ENCODE results near the gene LAD1. TPM values are rescaled to one million over a fixed set of nuclear protein-coding genes. Genes with fewer than 3 reads are reported as not detected.
A peak's percentile ranks its signal among the peaks of the same experiment; 100 is the strongest.

LAD1 gene
- total RNA-seq, 1 donor from 2014 or later: 27.8 TPM

GRCh38 chr1:201393076-201393475, 6.0 kb downstream of the LAD1 start:
- DNase-seq (ENCODE audit: low spot score): no peak
- no peak for ATAC-seq

DNA sequence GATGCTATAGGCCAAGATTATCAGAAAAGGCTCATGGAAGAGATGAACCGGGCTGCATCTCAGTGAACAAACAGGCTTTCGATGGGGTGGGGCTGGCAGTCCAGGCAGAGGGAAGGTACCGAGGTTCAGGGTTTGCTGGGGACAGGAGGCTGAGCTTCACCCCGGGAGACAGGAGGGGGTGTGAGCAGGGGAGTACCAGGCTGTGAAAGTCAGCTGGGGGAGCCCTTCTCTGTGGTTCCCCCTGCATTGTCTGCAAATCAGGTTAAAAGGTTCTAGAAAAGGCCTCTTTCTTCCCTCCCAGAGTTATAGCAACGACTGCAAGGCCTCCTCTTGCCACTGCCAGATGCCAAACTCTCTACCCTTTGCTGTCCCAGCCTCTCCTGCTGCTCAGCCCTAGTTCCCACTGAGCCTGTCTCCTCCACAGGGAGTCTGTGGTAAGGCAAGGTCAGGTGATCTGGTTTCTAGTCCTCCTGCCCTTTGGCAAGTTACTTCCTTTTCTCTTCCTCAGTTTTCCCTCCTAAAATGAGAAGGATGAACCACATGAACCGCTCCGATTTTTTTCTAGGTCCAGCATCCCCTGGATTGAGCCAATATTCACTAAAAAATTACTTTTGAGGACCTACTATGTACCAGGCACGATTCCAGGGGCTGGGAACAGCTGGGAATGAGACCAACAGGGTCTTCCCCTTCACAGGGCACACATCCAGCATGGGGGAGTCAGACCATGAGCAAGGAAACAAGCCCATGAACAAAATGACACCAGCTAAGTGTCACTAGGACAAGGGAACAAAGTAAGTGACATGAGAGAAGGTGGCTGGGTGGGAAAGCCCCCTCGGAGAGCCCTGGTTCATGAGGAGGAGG, 7.2 kb downstream of the LAD1 start:
- no peak for ATAC-seq
- no peak for DNase-seq (ENCODE audit: low spot score)

DNA sequence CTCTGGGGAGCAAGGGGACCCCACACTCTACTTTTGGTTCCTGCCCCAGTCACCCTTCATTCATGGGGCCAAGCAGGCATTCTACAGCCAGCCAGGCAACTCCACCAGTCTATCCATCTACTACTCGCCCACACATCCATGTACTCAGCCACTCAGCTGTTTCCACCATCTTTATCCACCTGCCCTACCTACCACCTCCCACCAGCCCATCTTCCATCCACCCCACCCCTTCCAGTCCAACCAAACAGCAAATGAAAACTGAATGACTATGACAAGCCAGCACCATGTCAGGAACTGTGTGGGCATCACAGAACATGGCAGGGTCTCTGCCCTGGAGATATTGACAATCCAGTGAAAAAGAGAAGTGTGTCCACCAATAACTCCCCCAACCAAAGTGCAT, 7.9 kb downstream of the LAD1 start:
- ATAC-seq: no peak
- DNase-seq (ENCODE audit: low spot score): no peak

DNA sequence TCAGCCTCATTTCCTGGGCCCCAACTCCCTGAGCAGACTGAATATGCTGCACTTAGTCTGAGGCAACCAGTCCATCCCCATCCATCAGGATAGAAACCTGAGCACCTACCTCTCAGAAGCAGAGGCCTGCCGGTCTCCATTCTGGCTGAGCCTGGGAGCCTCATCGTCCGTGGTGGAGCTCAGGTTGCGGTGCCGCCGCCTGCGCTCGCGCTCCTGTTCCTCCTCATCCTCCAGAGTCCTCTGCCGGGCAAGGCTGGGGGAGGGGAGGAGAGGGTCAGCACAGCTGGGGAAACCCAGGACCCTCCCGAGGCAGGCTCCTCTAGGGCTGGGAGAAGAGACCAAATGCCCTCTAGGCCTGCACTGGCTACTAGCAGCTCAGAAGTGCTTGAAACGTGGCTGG, 10.1 kb downstream of the LAD1 start:
- ATAC-seq: no peak
- no peak for DNase-seq (ENCODE audit: low spot score)

DNA sequence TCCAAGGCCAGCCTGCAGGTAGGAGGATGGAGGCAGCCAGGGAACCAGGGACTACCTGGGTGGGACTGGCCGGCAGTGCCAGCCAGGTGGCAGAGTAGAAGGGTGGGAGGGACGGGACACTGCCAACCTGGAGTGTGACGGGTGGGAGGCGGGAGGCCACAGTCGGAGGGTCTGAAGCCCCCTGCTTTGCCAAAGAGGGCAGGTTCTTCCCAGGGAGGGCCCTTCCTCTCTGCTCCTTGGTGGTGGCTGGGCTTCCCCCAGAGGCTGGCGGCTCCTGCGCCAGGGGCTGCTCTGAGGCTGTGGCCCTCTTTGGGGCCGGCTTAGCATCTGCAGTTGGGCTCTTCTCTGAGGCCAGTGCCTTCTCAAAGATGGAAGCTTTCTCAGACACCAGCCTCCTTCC, 12.9 kb downstream of the LAD1 start:
- ATAC-seq (no peak), DNase-seq (ENCODE audit: low spot score) (no peak)

- ATAC-seq (peak; percentile 87), DNase-seq (ENCODE audit: low spot score) (peak; percentile 74)
Observed at GRCh38 chr1:201385299-201385891, 13.7 kb downstream of the LAD1 start.

- ATAC-seq: no peak
Observed at GRCh38 chr1:201384406-201384782, 14.7 kb downstream of the LAD1 start.

DNA sequence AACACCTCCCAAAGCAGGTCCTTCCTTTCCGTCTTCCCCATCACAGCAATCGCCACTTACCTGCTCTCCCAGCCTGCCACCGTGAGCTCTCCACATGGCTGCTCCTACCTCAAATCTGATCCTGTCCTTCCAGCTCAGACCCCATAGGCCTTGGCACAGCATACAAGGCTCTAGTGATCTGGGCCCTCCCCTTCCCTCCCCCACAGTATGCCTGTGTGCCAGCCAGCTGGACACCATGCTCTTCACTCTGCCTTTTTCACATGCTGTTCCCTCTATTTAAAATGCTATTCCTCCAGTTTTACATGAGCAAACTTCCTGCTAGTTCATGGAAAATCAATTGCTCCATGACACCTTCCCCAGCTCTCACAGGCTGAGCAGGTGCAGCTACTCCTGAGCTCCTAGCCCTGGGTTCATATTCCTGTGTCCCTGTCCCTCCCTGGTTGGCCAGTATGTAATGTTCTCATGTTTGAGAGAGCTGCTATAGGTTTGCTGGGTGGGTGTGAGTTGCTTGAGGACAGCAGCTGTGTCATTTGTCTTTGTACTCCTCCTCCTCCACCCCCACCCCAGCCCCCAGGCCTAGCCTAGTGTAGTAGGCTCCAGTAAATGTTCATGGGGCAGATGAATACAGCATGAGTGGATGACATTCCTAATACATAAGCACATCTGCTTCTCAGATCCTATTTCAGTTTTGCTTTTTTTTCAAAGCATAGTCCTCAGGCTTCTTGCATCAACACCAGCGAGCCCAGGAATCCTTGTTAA, 15.3 kb downstream of the LAD1 start:
- ATAC-seq: no peak
- no peak for DNase-seq (ENCODE audit: low spot score)

More at GRCh38 chr1:201384406-201384782, 14.7 kb downstream of the LAD1 start:
- DNase-seq (ENCODE audit: low spot score): no peak

DNA sequence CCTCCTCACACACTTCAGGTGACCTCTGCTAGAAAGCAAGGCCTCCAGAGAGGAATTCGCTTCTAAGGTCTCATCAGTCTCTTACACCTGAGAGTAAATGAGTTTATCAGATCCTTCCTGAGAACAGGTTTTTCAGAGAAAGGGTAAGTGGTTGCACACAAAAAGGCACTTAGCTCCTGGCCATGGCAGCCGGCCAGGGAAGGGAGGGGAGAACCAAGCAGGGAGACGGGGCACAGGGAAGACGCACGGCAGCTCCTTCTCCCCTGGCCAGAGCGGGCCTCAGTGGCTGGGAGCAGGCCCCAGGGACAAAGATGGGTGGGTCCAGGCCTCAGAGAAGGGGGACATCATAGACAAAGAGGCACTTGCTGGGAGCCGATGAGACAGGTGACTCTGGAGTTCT, 18.0 kb downstream of the LAD1 start:
- ATAC-seq (no peak), DNase-seq (ENCODE audit: low spot score) (no peak)

DNA sequence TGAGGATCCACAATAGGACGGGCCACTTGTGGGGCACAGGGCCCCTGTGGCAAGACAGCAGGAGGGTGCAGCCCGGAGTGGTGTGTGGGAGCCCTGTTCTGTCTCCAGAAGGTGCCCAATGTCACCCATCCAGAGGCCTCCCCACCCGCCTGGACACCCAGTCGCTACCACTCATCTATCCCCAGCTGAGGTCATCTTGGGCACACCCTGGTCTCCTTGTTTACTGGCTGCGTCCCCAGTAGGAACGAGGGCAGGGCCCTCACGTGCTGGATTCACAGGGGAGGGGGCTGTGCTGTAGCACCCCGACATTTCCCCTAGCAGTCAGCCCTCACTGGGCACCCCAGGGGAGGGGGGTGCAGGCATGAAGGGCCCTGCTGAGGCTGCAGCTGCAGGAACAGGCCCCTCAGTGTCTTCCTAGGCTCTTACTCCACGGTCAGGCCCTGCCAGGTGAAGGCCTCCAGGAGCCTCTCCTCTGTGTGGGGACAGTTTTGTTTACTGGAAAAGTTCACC, 19.3 kb downstream of the LAD1 start:
- peak; percentile 23 for ATAC-seq
- DNase-seq (ENCODE audit: low spot score): no peak

GRCh38 chr1:201378804-201379203, 20.3 kb downstream of the LAD1 start:
- ATAC-seq (peak; percentile 34), DNase-seq (ENCODE audit: low spot score) (no peak)

- ATAC-seq: no peak
- no peak for DNase-seq (ENCODE audit: low spot score)
Observed at GRCh38 chr1:201377611-201378092, 21.5 kb downstream of the LAD1 start, which contains the start of gene TNNT2. TSS of gene TNNT2 (minus strand) at chr1:201377680. CDS start at chr1:201373254, 4,426 bp downstream.

- peak; percentile 39 for ATAC-seq
- no peak for DNase-seq (ENCODE audit: low spot score)
Observed at GRCh38 chr1:201376464-201377374, 22.4 kb downstream of the LAD1 start.

GRCh38 chr1:201376107-201376463, 23.0 kb downstream of the LAD1 start:
- DNase-seq (ENCODE audit: low spot score): no peak
- ATAC-seq: no peak

DNA sequence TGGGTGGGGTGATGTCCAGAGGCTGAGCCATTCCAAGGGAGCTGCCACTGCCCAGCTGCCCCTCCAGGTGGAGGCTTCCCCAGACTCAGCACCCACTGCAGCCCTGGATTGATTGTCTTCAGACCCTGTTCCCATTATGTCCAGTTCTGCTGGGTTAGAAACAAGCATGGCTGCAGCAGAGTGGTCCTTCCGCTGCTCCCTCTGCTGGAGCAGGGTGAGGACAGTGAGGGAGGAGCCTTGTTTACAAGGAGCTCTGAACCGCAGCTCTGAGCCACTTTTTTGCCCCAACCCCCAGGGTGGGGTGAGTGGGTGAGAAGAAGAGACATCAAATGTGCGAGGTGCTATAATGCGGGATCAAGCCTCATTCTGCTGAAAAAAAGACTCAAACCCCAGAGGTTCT, 24.0 kb downstream of the LAD1 start:
- DNase-seq (ENCODE audit: low spot score): no peak
- no peak for ATAC-seq

DNA sequence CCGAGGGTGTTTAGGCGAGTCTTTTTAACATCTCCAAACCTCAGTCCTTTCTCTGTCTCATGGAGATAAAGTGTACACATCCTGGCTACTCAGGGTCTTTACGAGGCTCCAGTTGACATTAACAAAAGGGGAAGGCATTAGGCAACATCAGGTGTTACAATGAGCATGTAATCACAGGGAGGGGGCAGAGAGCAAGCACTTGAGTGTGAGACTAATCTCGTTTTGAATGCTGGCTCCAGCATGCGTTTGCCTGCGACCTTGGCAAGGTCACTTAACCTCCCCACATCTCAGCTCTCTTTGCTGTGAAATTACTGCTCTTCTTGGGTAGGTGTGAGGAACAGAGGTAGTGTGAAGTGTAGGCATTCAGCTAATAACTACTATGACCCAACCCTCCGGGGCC, 24.8 kb downstream of the LAD1 start:
- no peak for DNase-seq (ENCODE audit: low spot score)
- ATAC-seq: no peak

DNA sequence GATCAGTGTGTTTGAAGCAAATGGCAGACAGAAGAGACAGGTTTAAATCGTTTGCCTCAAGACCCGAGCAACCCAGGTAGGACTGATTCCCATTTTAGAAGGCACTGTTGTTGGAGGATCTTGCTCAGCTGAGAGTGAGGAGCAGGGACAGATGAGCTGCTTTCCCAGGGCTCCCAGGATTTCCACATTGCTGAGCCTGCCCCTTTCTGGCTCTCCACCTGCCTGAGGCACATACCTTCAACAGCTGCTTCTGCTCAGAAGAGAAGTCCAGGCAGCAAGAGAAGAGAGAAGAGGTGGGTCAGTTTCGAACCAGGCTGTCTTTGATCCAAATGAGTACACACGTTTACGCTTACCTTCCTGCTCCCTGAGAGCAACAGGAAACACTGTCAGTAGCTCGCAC, 27.3 kb downstream of the LAD1 start:
- DNase-seq (ENCODE audit: low spot score) (no peak), ATAC-seq (no peak)

GRCh38 chr1:201371276-201371675, 27.8 kb downstream of the LAD1 start:
- DNase-seq (ENCODE audit: low spot score) (no peak), ATAC-seq (no peak)

DNA sequence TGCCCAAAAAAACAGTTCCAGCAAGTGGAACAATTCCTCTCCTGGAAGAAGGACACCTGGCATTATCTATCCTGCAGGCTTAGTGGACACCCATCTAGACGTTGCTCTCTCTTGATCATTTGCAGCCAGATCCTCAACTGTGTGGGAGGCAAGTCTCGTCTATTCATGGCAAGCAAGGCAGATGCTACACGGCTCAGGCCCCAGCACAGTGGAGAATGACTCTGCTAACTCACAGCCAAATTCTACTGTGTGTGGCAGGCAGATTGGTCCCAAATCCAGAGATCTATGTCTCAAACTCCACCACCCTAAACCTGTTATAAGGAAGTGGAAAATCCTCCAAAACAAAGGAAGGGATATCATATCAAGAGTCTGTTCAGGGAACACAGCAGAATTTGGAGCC, 28.6 kb downstream of the LAD1 start:
- DNase-seq (ENCODE audit: low spot score): no peak
- ATAC-seq: no peak

DNA sequence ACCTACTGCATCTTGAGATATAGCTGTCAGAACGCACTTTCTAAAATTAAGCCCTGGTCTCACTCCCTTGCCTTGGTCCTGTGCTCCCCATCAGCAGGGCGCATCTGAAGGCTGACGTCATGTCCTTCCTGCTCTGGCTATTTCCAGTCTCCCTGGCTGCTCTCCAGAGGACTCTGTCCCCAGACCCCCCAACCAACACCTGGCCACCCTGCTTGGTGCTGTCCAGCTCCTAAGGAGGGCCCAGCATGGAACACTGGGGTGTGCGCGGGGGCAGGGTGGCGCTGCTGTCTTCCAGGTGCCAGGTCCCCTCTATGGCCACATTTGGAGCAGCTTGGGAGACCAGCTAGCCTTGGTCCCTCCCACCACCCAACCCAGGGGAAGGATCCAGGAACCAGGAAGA, 29.9 kb downstream of the LAD1 start:
- ATAC-seq: no peak
- no peak for DNase-seq (ENCODE audit: low spot score)

All from left lobe of liver (tissue), 2 donors.